ENCODE results near the gene SPATA6L.

GRCh38 chr9:4620881-4621555 lies 45.3 kb downstream of the SPATA6L start:
- TF ChIP-seq CTCF (IDR thresholded peaks at IDR 0.05; ENCODE audit: insufficient read depth, low read length, poor library complexity, severe bottlenecking) (no peak), EZH2phosphoT487 (conservative IDR thresholded peaks at IDR 0.05; ENCODE audit: low read length) (no peak)

All from SU-DHL-6 (cell line).